Central memory CD4-positive, alpha-beta T cell (primary cell): ENCODE measurements around the gene GALNT2.
A peak's percentile ranks its signal among the peaks of the same experiment; 100 is the strongest.

Experiments used
- DNase-seq: peaks from one replicate; pipeline ENCODE4 v3.0.0; 2022
- total RNA-seq, 3 experiments: gene quantifications; one replicate each; lab custom pipeline; 2026; lab: John Stamatoyannopoulos, UW

GALNT2 gene
- 26.6 to 189 (median 35.0) reads per million in 3 experiments for total RNA-seq

DNA sequence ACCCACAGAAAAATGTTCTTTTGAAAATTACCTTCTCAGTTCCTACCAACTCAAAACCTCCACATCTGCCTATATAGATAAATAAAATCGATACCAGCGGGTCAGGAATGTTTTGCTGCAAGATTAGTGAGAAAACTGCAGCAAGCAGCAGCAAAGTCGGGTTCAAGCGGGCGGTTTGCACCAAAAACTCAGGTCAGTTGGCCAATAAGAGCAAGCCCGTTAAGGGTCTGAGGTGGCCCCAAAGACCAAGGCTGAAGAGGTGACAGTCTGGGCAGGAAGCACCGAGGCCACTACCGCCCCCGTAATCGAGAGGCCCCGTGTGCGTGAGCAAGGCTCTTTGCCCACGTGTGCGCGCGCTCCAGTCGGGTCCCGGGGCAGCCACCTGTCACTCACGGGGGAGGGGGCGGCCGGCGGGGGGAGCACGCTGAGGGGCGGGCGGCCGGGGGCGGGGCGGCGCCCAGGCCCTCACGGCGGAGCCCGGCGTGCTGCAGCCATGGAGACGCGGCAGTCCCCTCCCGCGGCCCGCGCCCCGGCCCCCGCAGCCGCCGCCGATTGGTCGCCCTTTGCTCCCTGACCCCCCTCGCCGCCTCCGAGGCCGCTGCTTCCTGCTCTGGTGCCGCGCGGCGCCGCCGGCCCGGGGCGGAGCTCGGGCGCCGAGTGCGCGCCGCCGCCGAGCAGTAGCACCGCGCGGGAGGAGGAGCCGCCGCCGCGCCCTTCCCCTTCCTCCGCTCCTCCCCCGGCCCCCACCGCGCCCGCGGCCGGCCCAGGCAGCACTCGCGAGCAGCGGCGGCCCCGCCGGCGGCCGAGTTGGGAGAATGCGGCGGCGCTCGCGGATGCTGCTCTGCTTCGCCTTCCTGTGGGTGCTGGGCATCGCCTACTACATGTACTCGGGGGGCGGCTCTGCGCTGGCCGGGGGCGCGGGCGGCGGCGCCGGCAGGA is at the start of gene GALNT2:
Gene GALNT2, plus strand, starts transcription at position 773 of the 939 bp plus-strand sequence. Its CDS starts 43 bp downstream, at position 816.
- peak; percentile 90 for DNase-seq

DNA sequence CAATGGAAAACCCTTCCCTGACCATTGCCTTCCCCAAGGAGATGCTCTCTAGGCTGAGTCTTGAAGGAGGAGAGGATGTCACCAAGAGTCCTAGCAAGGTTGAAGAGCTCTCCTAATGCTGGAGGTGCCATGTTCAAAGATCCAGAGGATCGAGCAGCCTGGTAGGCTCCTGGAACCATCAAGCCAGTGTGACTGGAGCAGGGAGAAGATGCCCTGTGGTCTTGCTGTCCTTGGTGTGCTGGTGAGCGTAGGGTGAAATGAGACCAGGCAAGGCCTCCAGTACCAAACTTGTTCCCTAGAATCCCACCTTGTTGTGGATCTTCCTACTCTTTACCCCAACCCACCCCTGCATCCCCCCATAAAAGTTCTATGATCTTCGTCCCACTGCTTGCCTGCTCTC is 46.6 kb upstream of the GALNT2 start:
- no peak for DNase-seq

DNA sequence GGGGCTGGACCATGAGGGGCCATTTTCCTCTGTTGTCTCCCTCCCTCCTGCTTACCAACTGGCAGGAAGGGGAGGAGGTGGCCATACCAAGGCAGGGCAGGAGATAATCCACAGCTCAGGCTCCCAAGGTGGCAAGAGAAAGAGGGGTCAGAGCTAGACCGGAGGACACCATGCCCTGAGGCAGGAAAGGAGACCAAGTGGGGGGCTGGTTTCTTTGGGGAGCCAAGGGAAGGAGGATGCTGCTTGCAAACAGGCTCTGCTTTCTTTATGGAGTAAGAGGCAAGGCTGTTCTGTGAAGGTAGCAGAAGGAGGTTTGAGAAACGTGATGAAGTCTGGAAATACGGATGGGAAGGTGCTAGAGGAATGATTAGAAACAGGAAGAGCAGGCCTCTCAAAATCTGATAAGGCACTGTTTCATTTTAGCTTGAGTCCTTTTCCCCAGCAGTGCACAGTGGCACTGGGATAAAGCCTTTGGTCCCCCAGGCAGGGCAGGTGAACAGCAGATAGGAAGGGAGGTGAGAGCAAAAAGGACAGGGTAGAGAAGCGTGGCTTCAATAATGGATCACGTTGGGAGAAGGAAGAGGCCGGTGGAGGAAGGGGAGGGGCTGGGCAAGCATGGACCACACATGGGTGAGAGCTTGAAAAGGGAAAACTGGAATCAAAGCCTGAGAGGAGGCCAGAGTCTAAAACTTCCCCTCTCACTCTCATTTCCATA is 44.2 kb upstream of the GALNT2 start:
- DNase-seq, result no peak

DNA sequence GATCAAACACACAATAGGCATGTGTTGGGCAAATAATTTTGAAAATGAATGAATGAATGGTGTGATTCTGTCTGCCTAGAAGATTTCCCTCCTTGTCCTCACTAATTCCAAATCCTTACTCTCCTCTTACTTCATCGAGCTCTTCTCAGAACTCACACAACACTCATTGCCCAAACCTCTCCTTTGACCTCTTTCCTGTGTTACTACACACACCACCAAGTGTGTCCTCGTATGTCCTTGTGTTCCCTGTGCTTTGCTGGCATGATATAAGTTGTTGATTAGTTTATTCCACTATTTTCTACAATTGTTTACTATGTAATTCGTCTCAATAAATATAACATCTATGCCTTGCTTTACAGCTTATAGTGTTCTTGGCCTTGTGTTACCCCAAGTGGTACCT is 41.4 kb upstream of the GALNT2 start:
- DNase-seq, result no peak

DNA sequence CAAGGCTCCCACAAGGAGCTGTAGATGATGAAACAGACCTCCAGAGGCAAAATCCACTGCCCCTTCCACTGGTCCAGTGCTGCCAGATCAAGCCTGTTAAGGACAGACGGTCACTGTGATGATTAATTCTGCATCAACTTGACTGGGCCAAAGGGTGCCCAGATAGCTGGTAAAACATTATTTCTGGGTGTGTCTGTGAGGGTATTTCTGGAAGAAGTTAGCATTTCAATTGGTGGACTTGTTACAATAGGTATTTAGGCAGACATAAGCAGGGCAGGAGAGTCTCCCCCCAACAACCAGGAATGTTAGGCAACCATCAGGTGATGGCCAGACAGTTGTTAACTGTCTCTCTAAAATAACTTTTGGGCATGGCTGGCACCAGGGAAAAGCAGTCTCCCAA is 40.9 kb upstream of the GALNT2 start:
- DNase-seq, result no peak

DNA sequence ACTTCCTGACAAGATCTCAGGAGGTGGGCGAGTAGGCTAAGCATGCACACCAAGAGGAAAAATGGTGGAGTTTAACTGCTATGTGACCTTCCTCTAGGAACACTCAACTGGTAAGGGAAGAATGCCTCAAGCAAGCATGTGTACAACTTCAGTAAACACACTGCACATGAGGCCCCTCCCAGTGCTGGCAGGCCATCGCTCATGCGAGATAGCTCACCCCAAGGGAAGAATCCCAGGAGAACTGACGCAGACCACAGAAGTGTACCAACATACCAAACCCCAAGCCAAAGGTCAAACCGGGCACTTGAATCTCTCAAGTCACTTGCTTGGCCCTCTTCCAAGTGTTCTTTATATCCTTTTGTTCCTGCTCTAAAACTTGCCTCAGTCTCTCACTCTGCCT is 40.5 kb upstream of the GALNT2 start:
- DNase-seq, result no peak

DNA sequence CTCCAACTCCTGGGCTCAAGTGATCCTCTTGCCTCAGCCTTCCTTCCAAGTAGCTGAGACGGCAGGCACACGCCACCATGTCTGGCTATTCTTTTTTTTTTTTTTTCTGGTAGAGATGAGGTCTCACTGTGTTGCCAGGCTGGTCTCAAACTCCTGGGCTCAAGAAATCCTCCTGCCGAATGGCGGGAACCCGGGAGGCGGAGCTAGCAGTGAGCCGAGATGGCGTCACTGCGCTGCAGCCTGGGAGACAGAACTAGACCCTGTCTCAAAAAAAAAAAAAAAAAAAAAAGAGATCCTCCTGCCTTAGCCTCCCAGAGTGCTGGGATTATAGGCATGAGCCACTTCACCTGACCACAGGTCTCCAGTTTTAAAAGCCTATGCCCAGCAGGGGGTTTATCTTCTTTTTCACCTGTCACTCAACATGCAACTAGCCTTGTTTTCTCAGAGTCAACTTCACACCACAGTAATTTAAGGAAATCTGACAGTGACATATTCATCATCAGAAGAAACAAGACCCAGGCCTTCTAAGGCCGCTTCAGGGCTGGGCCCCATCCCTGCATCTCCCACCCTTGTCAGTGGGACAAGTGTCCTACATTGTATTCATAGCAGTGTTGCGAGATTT is 38.3 kb upstream of the GALNT2 start:
- no peak for DNase-seq

DNA sequence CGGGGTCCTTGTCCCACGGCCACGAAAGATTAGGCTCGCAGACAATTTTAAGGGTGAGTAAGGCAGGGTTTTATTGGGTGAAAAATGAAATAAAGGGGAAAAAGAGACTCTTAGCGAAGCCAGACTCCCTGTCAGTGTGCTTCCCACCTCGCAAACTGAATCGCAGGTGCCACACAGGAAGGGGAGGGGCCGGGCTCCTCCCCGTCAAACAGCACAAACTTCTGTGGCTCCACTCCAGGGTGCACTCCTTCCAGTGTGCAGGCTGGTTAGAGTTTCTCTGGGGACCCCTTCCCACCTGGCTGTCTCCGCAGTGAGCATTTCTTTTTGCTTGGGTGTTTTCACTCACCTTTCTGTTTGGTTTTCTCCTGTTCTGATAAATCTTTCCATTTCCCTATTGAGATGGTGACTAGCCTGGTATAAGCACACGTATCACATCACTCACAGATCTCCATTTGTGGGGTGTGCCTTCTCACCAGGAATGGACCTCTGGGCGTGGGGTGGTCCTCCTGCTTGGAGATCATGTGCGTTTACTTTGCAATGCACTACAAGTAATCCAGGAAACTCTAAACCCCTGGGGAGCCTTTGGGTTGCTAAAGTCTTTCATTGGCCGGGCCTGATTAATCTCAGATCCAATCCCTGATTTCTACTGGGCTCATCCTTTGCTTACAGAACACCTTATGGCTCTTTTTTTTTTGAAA is 37.6 kb upstream of the GALNT2 start:
- DNase-seq, result no peak

DNA sequence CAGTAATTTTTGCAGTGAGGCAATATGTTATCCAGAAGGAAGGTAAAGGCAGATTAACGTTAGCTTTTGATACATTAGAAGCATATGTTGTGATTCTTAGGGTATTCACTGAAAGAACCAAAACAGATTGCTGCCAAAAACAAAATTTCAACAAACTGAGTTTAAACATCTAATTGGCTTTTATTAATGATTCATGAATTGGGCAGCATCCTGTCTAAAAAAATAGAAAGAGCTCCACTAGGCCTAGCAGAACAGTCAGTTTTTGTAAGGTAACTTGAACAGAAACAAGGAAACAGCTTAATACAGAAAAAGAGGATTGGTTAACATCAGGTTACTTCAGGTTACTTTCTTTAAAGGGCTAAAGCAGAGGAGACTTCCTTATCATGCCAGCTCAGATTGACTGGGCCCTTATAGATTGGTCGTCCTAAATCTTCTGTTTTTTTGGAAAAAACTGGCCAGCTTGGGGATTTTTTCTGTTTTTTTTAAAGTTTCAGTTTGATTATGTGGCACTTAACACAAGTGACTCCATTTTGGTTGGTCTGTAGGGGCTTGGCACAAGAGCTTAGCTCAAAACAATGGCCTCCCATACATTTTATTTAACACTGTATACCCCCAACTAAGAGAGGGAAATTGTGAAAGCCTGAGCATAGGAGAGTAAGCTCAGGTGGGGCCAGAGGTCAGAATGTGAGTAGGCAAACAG is 36.8 kb upstream of the GALNT2 start:
- no peak for DNase-seq

DNA sequence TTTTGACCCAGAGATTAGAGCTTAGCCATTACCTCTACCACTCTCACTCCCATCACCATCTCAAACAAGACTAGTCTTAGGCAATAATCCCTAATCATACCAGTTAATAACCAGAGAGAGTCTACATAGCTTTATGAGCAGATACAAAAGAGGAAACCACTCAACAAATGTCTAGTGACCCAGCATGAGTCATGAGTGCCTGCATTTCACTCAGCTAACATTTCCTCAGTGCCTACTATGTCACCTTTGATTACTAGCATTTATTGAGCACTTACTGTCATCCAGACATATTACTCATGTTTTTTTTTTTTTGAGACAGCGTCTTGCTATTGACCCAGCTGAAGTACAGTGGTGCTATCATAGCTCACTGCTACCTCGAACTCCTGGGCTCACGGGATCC is 35.9 kb upstream of the GALNT2 start:
- no peak for DNase-seq

DNA sequence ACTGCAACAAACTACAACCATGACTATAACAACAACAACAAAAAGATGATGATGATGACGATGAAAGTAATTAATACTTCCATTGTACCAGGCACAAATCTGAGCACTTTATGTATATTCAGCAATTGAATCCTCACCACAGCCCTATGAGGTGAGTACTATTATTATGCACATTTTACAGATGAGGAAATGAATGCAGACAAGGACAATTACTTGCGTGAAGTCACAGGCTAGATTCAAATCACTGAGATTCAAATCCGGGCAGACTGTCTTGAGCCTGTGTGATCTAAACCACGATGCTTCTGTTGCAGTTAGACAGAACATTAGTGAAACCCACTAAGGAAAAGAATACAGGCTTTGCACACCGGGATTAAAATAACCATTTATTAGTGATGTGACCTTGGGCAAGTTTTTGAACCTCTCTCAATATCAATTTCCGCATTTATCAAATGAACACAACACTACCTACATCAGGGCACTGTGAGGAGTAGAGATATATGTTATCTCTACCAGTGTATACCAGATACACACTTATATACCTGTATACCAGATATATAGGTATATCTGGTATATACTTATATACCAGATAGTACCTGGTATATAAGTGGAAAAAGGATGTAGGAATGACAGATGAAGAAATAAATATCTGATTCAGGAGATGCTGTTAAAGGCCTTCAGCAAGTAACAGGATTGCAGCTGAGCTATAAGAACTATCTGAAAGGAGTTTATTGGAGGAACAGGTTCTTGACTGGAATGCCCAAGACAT is 34.3 kb upstream of the GALNT2 start:
- DNase-seq, result no peak

DNA sequence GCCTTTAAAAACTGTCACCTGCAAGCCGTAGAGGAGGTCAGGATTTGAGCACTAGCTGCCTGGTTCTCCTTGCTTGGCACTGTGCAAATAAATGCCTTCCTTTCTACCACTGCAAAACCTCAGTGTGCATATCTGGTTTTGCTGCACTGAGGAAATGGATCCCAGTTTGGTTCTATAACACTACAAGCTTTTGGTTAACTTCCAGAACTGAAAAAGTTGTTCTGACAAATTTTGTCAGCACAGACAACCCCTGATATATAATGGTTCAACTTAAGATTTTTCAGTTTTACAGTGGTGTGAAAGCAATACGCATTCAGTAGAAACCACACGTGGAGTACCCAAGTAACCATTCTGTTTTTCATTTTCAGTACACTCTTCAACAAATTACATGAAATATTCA is 29.8 kb upstream of the GALNT2 start:
- no peak for DNase-seq

DNA sequence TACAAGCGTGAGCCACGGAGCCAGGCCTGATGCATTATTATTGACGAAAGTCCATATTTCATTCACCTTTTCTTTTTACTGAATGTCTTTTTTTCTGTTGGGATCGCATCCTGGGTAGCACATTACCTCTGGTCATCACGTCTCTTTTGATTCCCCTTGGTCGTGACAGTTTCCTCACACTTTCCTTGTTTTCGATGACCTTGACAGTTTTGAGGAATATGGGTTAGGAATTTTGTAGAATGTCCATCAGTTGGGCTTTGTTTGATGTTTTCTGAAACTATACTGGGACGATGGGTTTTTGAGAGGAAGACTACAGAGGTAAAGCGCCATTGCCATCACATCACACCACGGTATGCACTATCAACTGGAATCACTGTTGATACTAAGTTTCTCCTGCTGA is 26.6 kb upstream of the GALNT2 start:
- DNase-seq, result no peak

DNA sequence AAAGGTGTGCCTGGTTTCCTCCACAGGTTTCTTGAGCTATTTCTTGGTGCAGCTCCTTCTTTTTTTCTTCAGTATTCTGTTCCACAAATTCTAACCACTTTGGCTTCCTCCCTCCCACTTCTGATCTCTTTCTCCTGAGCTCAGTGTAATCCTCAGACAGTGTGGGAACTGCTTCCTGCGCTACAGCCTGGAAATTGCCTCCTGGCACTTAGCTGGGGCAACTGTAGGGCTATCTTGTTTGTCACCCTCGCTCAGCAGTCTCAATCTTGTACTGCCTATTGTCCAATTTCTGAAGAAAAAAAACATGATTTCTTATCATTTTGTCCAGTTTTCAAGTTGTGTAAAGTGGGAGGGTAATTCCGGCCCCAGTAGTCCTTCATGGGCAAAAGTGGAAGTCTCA is 24.0 kb upstream of the GALNT2 start:
- no peak for DNase-seq

DNA sequence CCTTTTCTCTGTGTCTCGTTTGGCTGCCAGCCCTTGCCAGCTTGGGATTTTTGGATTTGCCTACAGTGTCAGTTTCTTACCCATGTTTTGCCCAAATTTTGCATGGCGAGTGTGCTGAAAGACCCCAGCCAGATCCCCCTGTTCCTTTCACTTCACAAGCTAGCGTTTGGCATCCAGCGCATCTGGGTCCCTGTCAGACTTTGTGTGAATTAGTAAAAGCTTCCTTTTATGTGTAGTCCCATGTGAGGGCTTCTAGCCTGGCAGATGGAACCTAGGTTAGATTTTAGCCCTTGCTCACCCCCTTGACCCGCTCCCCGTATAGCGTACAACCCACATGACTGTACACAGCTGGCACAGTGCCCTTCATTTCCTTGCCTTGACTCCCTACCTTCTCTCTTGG is 22.3 kb upstream of the GALNT2 start:
- DNase-seq, result no peak

DNA sequence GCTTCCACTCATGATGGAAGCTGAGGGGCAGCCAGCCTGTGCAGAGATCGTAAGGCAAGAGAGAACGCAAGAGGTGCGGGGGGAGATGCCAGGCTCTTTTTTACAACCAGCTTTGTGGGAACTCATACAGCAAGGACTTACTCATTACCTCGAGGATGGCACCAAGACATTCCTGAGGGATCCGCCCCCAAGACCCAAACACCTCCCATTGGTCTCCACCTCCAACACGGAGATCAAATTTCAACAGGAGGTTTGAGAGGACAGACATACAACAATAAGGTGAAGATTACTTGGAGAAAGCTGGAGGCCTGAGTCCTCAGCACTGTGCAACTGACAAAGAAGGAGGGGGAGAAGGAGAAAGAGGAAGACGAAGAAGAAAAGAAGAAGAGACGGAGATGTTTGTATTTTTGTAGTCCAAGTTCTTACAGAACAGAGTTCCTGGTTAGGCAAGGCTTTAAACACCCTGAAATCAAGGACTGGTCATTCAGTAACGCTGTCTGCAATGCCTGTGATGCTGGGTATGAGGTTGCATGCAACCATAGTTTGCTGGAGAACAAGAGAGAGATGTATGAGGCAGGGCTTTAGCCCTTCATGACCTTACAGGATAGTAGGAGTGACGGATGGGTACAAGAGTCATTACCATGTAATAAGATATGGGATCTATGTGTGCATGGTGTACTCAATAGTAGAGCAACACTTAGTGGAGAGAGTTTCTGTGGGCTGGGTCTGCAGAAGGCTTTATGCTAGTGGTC is 19.7 kb upstream of the GALNT2 start:
- no peak for DNase-seq

DNA sequence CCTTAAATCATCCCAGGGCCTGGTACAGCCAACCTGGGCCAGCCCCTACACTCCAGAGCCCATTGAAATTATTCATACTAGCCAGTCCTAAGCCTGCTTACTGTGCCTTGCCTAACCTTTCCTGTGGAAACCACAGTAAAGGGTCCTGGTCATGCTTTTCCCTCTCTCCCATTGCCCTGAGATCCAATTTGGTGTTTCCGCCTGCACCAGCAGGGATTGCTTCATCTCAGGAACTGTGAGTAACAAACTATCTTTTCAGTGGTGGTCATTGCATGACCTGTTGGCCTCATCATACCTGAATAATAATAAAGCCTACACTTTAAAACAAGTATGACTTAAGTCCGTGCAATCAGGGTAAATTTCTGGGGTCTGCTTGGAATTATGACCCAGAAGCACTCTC is 18.7 kb upstream of the GALNT2 start:
- DNase-seq, result no peak

DNA sequence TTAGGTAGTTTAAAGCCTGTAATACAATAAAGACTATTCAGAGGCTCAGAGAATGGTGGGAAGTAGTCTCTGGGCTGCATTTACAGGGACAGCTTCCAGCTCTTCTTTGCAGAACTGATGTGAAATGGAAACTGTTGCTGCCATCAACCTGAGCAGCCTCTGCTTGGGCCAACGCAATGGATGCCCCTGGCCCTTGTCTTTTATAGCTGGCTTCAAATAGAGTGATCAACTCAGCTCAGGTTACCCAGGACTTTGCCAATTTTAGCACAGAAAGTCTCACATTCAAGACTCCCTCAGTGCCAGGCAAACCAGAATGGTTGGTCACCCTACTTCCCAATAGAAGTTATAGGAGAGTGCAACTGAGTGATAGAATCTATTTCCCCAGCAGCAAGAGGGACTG is 18.1 kb upstream of the GALNT2 start:
- no peak for DNase-seq

DNA sequence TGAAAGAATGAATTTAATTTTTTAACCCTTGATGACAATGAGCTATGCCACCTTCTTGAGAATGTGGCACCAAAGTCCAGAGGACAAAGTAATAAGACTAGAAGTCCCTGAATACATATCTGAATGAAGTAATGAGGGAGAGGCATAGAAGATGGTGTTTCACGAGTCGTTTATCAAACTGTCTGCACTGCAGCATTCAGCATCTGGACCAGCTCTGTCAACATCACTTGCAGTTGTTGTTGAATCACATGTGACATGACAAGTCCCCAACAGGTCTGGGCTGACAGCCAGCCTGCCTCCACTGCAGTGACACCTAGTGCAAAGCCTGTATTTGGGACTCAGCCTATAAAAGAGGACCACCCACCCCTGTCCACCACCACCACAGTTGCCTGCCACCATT is 17.3 kb upstream of the GALNT2 start:
- no peak for DNase-seq

DNA sequence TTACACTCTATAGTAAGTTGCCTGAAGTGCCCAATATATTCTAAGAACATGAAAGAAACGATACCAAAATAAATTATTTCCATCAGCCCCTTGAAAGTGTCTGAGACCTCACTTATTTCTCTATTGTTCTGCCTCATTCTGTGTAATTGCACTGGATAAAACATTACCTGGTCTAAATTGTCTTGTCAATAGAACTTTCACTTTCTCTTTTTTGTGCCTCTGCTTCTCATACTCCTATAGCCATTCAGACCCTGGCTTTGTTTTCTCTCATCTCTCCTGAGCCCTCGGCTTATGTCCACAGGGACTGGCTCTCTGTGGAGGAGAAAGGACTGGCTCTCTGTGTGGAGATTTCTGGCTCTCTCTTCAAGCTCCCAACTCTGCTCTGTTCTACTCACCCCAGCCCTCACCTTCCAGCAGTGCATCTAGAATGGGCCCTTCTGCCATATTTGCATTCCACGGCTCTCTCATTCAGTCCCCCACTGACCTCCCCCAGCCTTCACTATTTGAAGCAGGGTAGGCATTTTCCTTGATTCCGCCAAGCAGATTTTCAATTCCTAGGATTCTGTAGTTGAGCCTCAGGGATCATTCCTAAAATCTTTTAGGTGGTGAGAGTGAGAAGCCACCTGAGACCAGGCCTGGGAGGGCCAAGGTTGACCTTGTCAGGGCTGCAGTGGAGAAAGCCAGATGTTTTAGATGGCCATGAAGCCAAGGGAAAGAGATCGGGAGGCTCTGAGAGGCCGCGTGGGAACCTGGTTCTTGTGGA is 15.9 kb upstream of the GALNT2 start:
- no peak for DNase-seq
